Endometrial microvascular endothelial cells (primary cell): ENCODE data around the gene TRRAP. TPM values are rescaled to one million over a fixed set of nuclear protein-coding genes. Genes with fewer than 3 reads are reported as not detected.

Experiments used
- total RNA-seq: library from RNA; depleted of rRNA; stranded (reverse); fragments of >200 nt; gene quantifications from one replicate; pipeline ENCODE4 v1.2.3, GENCODE V29; 2015; ENCODE audit errors: inconsistent ontology term

Gene TRRAP
- total RNA-seq, 1 donor from 2014 or later = 21.6 TPM

Other genes starting within 250 kb of the TRRAP start
- gene TMEM130, start 8.5 kb upstream of the TRRAP start, total RNA-seq = not detected